Stimulated activated CD4-positive, alpha-beta T cell treated with anti-CD3 and anti-CD28 coated beads, TNF-alpha, amount 100 ng/mL, for 4 hours (primary cell): ENCODE results near the gene CHRDL2.
A peak's percentile ranks its signal among the peaks of the same experiment; 100 is the strongest.
"Not testable (repeated sequence)": the region's sequence is repeated elsewhere in the genome, so short reads cannot be mapped to it uniquely, and the experiment has no call there.

Experiments used
- DNase-seq, 3 experiments: peaks; one replicate each; pipeline ENCODE4 v3.0.0-alpha.2; 2020; ENCODE audit warnings: low read depth in 3 of 3

The CHRDL2 gene, protein sequence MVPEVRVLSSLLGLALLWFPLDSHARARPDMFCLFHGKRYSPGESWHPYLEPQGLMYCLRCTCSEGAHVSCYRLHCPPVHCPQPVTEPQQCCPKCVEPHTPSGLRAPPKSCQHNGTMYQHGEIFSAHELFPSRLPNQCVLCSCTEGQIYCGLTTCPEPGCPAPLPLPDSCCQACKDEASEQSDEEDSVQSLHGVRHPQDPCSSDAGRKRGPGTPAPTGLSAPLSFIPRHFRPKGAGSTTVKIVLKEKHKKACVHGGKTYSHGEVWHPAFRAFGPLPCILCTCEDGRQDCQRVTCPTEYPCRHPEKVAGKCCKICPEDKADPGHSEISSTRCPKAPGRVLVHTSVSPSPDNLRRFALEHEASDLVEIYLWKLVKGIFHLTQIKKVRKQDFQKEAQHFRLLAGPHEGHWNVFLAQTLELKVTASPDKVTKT

DNA sequence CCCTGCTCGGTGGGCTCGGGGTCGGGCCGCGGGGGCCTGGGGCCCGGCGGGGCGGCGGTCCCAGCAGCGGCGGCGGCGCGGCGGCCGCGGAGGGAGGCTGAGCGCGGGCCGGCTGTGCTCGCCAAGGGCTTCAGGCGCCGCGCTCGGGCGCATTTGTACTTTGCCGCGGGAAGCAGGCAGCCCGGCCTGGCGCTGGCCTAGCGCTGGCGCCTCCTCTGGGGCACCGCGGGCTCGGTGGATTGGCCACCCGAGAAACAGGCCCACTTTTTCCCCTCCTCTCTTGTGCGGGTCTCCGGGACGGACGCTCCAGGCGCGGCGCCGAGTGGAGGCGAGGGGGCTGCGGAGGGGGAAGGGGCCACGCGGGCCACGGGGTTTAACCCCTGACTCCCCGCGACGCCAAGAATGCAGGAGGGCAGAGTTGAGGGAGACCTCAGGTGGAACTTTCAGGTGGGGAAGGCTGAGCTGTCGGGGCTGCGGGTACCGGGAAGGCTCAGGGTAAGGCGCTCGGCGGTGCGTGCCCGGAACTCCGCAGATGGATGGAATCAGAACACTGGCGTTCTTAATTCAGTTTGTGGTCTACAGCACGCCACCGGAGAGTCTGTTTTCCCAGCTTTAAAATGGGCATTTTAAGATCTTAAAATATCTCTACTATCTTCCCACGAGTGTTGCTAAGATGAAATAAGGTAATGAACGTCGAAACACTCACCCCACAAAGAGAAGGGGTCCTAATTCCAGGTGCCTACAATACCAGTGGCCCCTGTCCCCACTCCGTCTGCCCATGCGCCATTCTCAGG, at the start of gene CHRDL2:
TSS of gene CHRDL2 (minus strand) at position 126 of the 794 bp plus-strand sequence. CDS start 538 bp downstream, outside the sequence.
- no peak for DNase-seq

DNA sequence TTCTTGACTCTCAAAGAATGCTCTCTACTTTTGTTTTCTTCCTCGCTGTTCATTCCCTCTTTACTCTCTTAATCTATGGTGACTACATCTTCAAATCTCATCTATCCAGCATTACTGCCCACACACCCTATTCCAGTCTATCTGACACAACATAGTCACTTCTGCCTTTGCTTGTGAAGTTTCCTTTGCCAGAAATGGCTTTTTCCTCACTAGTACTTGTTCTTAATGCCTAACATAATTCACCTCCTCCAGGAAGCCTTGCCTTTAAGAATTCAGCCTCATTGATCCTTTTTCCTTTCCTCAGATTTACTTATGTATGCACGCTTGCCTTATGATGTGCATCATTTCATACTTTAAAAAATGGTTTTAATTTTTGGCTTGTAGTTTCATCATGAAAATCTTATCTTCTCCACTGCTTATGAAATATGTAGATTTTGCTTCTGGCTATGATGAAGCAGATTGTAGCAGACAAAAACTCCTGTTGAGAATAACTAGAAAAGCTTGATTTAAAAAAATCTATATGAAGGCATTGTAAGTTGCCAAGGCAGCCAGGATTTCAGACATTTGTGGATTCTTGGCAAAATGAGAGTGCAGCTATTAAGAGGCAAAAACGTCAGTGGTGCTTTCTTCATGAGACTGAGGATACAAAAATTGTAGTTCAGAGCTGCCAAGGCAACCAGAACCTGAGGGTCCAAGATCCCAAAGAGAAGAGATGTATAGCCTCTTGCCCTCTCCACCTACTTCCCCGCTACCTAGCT, 49.2 kb upstream of the CHRDL2 start:
- no peak for DNase-seq

DNA sequence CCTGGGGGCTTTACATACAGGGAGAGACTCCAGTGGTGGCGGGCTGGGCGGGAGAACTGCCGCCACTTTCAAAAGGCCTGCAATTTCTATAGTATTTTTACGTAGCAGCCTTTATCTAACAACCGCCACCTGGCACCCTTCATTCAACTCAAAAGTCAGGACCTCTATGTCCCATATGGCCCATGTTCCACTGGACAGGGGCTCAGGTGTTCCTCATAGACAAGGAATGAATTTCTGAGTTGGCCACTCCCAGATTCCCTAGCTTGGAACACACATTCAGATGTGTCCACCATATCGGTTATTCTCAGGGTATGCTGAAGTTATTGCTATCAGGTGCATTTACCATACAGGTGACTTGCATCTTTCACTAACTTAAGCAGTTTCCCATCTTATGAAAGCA, 47.4 kb upstream of the CHRDL2 start:
- no peak for DNase-seq

DNA sequence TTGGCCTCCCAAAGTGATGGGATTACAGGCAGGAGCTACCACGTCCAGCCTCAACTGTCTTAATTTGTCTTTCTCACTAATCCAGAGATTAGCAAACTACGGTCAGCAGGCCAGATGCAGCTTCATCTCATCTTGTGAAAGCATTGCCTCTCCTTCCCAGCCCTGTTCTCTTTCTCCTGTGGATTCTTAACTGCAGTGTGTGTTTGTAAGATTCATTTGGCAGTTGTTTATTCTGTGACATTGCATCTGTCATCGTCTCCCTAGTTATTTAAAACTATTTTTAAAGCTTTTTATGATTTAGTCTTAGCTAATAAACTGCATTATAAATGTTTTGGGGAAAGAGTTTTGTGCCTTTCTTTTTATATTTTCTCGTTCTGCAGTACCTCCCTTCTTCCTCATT, 46.7 kb upstream of the CHRDL2 start:
- DNase-seq: no peak

DNA sequence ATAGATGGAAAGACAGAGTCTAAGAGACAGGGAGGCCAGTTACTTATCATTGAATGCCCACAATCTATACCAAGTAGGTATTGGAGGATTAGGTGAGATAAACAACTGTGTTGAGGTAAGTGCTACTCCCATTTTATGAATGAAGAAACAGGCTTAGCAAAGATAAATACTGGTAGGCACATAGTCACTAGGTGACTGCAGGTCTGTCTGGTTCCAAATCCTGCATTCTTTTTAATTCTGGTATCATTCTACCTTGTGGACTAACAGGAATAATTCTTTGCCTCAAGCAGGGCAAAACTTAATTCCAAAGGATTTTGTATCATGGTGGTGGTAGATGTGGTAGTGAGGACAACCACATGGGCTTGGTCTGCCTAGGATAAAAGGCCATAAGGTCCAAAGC, 45.8 kb upstream of the CHRDL2 start:
- DNase-seq: no peak

DNA sequence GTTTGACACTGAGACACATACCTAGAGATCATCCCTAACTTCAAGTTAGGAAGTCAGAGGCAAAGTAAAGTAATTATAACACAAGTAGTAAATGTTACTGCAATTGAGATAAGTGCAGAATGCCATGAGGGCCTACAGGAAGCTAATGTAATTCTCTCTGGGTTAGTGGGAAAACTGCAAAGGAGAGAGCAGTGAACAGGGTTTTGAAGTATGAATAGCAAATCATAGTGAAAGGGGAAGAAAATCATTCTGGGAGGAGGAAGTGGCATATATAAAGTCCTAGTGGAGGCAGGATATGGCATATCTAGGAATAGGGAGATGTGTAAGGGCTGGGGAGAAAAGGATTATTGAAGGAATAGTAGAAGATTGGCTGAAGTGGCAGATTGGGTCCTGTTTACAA, 45.3 kb upstream of the CHRDL2 start:
- no peak for DNase-seq

DNA sequence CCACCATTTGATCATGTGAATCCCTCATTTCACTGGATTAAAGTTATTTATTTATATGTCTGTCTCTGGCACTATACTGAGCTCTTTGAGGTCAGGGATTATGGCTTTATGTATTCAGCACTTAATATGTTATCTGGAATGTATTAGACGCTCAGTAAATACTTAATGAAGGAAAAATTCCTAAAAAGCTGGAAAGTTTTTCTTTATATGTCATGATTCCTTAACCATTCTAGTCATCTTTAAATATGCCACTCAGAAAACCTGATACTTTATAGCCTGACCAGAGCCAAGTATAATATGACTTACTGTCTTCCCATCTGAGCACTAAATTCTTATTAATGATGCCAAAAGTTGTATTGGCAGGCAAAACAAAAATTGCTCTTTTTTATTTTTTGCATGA, 44.5 kb upstream of the CHRDL2 start:
- DNase-seq: no peak

DNA sequence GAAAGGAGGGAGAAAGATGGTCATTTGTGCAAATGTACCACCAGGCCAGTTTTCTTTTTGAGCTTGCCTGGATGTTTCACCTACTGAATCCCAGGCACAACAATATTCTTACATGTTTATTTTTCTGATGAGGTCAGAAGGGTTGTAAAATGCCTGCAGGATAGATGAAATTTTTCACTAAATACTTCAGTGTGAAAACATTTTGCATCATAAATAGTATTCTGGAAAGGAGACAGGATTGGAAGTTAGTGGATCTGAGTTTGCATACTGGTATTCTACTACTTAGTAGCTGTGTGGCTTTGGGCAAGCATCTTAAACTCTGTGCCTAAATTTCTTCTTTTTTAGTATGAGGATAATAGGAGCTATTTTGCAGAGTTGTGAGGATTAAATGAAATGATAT, 42.2 kb upstream of the CHRDL2 start:
- no peak for DNase-seq

DNA sequence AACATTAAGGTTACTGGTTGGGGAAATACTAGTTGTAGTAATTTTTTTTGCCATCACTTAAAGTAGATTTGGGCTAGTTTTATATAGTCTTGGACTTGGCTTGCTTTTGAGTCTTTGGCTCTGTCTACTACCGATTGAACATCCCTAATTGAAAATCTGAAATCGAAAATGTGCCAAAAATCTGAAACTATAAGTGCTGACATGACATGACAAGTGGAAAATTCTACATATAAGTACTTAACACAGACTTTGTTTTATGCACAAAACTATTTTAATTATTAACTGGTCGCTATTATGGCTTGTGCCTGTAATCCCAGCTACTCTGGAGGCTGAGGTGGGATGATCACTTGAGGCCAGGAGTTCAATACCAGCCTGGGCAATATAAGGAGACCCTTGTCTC, 39.9 kb upstream of the CHRDL2 start:
- no peak for DNase-seq

DNA sequence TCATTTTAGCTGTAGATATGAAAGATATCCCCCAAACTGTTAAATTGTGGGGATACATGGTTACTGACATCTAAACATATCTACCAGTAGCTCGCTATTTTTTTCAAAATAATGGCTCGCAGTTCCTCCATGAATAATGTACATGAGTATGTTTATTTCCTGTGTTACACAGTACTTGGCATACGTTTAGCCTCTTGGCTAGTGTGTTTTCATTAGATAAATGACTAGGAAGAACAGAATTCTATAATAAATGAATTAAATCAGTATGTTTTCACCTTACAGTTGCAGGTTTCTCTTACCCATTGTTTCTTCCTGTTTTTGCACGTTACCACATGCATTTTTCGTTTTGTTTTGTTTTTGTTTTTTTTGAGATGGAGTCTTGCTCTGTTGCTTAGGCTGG, 39.2 kb upstream of the CHRDL2 start:
- DNase-seq: no peak

DNA sequence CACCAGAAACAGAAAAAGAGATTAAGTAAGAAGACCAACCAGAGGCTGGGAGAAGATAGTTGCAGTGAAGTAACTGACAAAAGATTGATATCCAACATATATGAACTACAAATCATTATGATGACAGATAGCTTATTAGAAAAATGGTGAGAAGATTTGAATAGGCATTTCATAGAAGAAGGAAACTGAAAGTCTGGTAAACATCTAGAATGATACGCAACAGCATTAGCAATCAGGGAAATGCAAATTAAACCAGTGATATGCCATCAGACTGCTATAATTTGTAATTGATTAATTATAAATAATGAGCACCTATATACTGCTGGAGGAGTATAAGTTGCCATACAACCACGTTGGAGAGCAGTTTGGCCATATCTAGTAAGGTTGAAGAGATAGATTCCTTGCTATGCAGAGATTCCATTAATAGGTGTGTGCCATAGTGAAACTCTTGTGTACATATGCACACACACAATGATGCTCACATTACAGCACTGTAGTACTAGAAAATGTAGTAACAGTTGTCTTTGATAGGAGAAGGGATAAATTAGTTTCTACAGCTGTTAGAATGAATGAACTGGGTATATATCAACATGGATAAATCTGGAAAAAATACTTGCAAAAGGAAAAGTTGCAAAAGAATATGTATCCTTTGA, 38.0 kb upstream of the CHRDL2 start:
- DNase-seq: no peak

DNA sequence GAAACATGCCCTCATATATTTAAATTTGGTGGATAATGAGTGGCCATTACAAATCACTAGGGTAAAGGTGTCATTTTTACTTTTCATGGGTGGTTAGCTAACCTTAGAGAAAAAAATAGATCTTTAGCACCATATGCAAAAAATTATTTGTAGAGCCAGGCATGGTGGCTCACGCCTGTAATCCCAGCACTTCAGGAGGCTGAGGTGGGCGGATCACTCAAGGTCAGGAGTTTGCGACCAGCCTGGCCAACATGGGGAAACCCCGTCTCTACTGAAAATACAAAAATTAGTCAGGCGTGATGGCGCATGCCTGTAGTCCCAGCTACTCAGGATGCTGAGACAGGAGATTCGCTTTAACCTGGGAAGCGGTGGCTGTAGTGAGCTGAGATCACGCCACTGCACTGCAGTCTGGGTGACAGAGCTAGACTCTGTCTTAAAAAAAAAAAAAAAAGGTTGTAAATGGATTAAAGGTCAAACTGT, 37.0 kb upstream of the CHRDL2 start:
- not testable (repeated sequence) for DNase-seq

DNA sequence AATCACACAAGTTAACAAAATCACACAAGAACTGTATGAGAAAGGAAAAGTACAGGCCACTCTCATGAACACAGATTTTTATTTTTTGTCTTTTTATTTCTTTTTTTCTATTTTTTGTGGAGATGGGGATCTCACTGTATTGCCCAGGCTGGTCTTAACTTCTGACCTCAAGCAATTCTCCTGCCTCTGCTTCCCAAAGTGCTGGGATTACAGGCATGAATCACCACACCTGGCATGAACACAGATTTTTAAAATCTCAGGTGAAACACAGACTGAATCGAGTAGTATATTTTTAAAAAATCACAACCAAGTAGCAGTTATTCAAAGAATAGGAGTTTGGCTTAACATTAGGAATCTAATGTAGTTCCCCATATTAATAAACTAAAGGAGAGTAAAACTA, 35.7 kb upstream of the CHRDL2 start:
- DNase-seq: no peak

DNA sequence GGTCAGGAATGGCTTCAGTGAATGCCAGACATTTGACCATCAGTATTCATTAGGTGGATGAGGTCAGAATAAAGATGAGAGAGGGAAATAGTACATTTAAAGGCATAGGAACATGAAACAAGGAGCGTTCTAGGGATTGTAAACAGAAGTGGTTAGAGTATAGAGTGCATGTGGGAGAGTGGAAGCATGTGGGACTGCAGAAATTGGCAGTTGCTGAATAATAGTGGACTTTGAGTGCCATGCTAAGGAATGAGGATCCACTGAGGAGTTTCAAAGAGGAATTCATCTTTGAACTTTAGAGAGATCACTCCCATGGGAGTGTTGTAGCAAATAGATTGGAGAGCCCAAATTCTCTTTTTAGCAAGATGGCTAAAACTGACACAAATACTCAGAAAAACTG, 25.3 kb upstream of the CHRDL2 start:
- no peak for DNase-seq

DNA sequence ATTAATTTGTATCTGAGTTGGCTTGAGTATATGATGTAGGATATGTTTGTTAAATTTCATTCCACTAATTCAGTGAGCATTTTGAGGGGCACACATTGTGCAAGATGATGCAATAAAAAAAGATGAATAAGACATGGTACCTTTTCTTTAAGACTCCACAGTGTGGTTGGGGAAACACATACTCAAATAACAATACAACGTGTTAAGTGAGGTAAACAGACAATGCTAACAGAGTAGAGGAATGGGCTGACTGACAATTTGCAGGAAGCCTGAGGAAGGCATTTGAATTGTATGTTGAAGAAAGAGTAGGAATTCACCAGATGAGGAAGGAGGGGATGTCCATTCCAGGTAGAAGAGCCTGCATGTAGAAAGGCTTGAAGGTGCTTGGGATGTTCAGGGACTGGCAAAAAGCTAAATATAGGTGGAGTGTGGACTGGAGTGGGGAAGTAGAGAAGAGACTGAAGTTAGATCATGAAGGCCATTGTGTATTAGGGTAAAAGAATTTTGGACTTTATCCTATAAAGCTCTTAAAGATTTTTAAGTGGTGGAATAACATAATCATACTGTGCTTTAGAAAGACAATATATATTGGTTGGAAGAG, 24.3 kb upstream of the CHRDL2 start:
- no peak for DNase-seq

DNA sequence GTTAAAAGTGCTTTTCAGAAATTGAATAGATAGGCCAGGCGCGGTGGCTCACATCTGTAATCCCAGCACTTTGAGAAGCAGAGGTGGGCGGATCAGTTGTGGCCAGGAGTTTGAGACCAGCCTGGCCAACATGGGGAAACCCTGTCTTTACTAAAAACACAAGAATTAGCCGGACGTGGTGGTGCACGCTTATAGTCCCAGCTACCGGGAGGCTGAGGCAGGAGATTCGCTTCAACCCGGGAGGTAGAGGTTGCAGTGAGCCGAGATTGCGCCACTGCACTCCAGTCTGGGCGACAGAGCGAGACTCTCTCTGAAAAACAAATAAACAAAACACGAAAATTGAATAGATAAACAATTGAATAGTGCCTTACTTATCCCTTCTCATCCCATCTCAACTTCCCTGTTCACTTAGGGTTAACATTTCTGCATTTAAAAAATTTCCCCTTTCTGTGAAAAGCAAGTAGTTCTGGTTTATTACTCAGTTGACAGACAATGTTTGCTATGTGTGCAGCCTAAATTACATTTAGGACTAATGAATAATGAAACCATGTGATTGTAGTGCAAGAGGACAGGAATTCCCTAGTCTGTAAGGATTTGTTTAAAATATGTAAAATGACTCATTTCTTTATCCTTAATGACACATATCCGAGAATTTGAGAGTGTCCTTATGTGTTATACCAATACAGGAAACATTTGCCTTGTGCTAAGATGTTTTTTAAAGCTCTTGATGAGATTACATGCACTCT, 23.5 kb upstream of the CHRDL2 start:
- no peak for DNase-seq

DNA sequence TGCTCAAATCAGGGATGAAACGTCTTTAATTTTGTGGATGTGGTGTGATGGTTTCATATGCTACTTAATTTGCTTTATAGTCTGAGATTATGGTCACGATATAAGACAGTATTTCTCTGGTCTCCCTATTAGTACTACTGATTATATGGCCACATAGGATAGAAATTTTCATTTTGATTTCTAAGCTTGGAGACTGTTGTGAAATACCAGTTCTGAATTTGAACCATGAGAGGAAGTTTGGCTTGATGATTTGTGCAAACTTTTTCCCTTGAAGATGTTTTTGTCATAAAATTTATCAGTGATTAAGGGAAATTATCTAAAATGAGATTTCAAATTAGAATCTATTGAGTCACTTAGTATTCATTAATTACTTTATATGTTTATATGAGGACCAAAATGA, 20.1 kb upstream of the CHRDL2 start:
- no peak for DNase-seq

DNA sequence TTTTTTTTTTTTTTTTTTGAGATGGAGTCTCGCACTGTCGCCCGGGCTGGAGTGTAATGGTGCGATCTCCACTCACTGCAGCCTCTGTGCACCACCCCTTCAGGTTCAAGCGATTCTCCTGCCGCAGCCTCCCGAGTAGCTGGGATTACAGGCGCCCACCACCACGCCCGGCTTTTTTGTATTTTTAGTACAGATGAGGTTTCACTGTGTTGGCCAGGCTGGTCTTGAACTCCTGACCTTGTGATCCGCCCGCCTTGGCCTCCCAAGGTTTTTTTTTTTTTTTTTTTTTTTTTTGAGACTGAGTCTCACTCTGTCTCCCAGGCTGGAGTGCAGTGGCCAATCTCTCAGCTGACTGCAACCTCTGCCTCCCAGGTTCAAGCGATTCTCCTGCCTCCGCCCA, 19.4 kb upstream of the CHRDL2 start:
- DNase-seq: not testable (repeated sequence)

DNA sequence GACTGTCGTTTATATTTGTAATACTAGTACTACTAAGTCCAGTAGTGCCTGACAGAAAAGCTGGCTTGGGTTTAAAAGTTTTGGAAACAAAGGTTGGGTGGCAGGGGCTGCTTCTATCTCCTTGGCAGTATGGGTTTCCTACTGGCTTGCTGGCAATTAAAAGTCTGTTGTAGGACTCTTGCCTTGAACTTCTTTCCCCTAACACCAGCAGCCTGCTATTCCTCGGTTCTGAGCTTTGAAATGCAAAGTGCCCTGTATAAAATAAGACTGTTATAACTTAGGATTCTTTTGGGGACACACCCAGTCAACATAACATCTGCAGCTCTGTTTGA, 18.7 kb upstream of the CHRDL2 start:
- no peak for DNase-seq

DNA sequence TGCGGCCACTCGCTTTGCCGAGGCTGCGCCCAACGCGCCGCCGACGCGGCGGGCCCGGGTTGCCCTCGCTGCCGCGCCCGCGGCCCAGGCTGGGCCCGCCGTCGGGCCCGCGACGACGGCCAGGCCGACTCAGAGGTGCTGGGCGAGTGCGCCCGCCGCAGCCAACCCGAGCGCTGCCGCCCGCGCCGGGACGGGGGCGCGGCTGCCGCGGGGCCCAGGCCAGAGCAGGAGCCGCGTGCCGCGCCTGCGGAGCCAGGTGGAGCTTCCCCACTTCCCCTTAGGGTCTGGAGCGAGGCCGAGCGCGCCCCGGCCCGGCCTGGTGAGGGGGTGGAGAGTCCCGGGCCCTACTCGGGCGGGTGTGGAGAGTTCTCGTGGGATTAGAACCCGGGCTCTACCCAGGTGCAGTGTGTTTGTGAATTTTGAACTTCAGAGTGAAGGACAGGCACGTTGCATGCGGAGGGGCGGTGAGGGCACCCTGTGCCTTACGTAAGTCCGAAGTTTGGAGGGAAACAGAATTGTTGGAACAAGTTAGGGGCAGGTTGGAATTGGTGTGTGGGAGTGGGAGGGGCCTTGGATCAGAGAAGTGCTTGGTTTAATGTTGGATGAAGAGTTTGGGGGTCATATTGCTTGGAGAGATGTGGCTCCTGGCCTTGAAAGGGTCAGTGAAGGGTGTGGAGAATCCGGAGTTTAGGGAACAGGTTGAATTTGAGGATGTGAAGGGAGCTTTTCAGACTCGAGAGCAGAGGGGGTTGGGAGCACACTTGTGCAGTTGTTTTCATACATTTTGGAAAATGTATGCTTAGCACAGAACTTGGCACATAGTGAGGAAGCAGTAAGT, 18.1 kb upstream of the CHRDL2 start:
- peak; percentile 15 to 45 (median 32) for DNase-seq
